Left renal cortex interstitium (tissue), 4 donors: ENCODE data around the gene ELAC2. TPM values are rescaled to one million over a fixed set of nuclear protein-coding genes. Genes with fewer than 3 reads are reported as not detected.

Source experiments
- DNase-seq, 4 donors: peaks; one replicate each; pipeline ENCODE4 v3.0.0-alpha.2; 2013; ENCODE audit warnings: low read depth in 4 of 4, low spot score in 2 of 4, missing footprints in 1 of 4
- polyA plus RNA-seq, 4 donors: library from polyadenylated mRNA; unstranded; fragments of 120-200 nt; gene quantifications; one replicate each; pipeline ENCODE4 v1.2.1, GENCODE V29; 2013; ENCODE audit not compliant: insufficient read length in 4 of 4

Gene ELAC2
- polyA plus RNA-seq, 4 donors, result 62.3 to 83.6 (median 69.9) TPM

- no peak for DNase-seq
Observed at GRCh38 chr17:12961655-12962054, 56.2 kb downstream of the ELAC2 start.

- no peak for DNase-seq
Observed at GRCh38 chr17:12959441-12959840, 58.4 kb downstream of the ELAC2 start.

GRCh38 chr17:12958786-12959185 is 59.0 kb downstream of the ELAC2 start:
- DNase-seq, result no peak

DNA sequence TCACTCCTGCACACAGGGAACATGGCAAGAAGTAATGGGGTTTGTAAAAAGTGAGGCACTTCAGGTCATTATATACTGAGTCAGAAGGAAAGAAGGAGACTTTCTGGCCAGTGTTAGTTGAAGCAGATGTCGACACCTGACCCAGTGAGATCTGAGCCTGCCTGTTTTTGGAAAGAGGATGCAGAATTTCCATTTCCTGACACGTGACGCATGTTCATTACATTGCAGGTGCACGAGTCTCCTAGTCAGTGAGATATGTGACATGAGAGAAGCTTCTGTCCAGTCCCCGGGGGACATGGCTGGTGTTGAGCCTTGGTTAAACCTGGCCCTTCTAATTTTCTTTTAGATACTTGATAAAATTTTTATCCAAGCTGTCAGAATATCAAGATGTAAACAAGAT is 62.3 kb downstream of the ELAC2 start:
- no peak for DNase-seq

- DNase-seq, result no peak
Observed at GRCh38 chr17:12953156-12953555, 64.7 kb downstream of the ELAC2 start.

- DNase-seq, result no peak
Observed at GRCh38 chr17:12952012-12952411, 65.8 kb downstream of the ELAC2 start.

GRCh38 chr17:12947047-12947446 is 70.8 kb downstream of the ELAC2 start:
- DNase-seq, result no peak

Other genes with a start within 250 kb of the ELAC2 start
- 1 to 10 TPM; 6.6 to 9.0 (median 7.6) TPM for gene ARHGAP44, start 228.5 kb downstream of the ELAC2 start, polyA plus RNA-seq